SK-N-SH treated with all-trans-retinoic acid at 6 μM for 48 hours (cell line): ENCODE data around the gene AOPEP.

Experiments used
- ATAC-seq: fragments of 200-7000 bp; cut with Tn5 transposase; 3 replicates; pipeline ENCODE4 v1.9.1; 2020; ENCODE audit warnings: mild to moderate bottlenecking, moderate library complexity
- ARNTL ChIP-seq: fragments of 450-650 bp; formaldehyde crosslinking; IDR thresholded peaks from 2 replicates; pipeline ENCODE4 v1.5.0; 2020; ENCODE audit warnings: low read depth, mild to moderate bottlenecking, moderate library complexity, borderline replicate concordance
- BACH2 ChIP-seq: fragments of 250-450 bp; sonication (Bioruptor Pico); IDR thresholded peaks from 2 replicates; pipeline ENCODE4 v1.9.0; 2021; ENCODE audit warnings: mild to moderate bottlenecking, borderline replicate concordance
- CSDC2 ChIP-seq: fragments of 250-450 bp; sonication (Bioruptor Pico); IDR thresholded peaks from 2 replicates; pipeline ENCODE4 v1.5.0; 2020; ENCODE audit warnings: mild to moderate bottlenecking, moderate library complexity
- ESRRG ChIP-seq: fragments of 250-450 bp; sonication (Bioruptor Pico); IDR thresholded peaks from 2 replicates; pipeline ENCODE4 v1.6.1; 2021; ENCODE audit warnings: mild to moderate bottlenecking
- GLIS3 ChIP-seq: fragments of 250-450 bp; sonication (Bioruptor Pico); IDR thresholded peaks from 2 replicates; pipeline ENCODE4 v1.5.0; 2020; ENCODE audit warnings: mild to moderate bottlenecking, moderate library complexity
- ISL1 ChIP-seq: fragments of 250-450 bp; sonication (Bioruptor Pico); IDR thresholded peaks from 2 replicates; pipeline ENCODE4 v2.1.2; 2022; ENCODE audit warnings: mild to moderate bottlenecking, moderate library complexity
- PPARA ChIP-seq: fragments of 250-450 bp; sonication (Bioruptor Pico); IDR thresholded peaks from 2 replicates; pipeline ENCODE4 v1.5.0; 2020; ENCODE audit warnings: mild to moderate bottlenecking, borderline replicate concordance
- RARB ChIP-seq: fragments of 250-450 bp; sonication (Bioruptor Pico); IDR thresholded peaks from 2 replicates; pipeline ENCODE4 v1.8.0; 2021; ENCODE audit warnings: mild to moderate bottlenecking, moderate library complexity
- SNAI2 ChIP-seq: fragments of 250-450 bp; sonication (Bioruptor Pico); IDR thresholded peaks from 2 replicates; pipeline ENCODE4 v1.5.0; 2020; ENCODE audit warnings: mild to moderate bottlenecking, moderate library complexity
- TCF4 ChIP-seq: fragments of 250-450 bp; sonication (Bioruptor Pico); IDR thresholded peaks from 2 replicates; pipeline ENCODE4 v1.8.0; 2021; ENCODE audit warnings: mild to moderate bottlenecking, moderate library complexity, borderline replicate concordance
- TOX ChIP-seq: fragments of 250-450 bp; sonication (Bioruptor Pico); IDR thresholded peaks from 2 replicates; pipeline ENCODE4 v1.8.0; 2021; ENCODE audit warnings: mild to moderate bottlenecking, moderate library complexity, borderline replicate concordance
- TSHZ2 ChIP-seq: fragments of 250-450 bp; sonication (Bioruptor Pico); IDR thresholded peaks from 2 replicates; pipeline ENCODE4 v1.5.0; 2020; ENCODE audit warnings: mild to moderate bottlenecking, moderate library complexity
- ZFP3 ChIP-seq: fragments of 250-450 bp; sonication (Bioruptor Pico); IDR thresholded peaks from 2 replicates; pipeline ENCODE4 v1.5.0; 2020; ENCODE audit warnings: mild to moderate bottlenecking, moderate library complexity
- ZFP30 ChIP-seq: fragments of 450-650 bp; formaldehyde crosslinking; IDR thresholded peaks from 2 replicates; pipeline ENCODE4 v1.5.0; 2022; ENCODE audit warnings: mild to moderate bottlenecking, moderate library complexity
- ZNF565 ChIP-seq: fragments of 450-650 bp; formaldehyde crosslinking; conservative IDR thresholded peaks from 2 replicates; pipeline ENCODE4 v1.5.0; 2020; ENCODE audit warnings: low read depth, mild to moderate bottlenecking, moderate library complexity
- ZNF70 ChIP-seq: fragments of 450-650 bp; formaldehyde crosslinking; IDR thresholded peaks from 2 replicates; pipeline ENCODE4 v1.5.0; 2020; ENCODE audit warnings: mild to moderate bottlenecking, moderate library complexity
- ZNF8 ChIP-seq: fragments of 450-650 bp; formaldehyde crosslinking; IDR thresholded peaks from 2 replicates; pipeline ENCODE4 v1.5.0; 2020; ENCODE audit warnings: mild to moderate bottlenecking, moderate library complexity
- TF ChIP-seq, protein P1 (sequence below): fragments of 250-450 bp; sonication (Bioruptor Pico); IDR thresholded peaks from 2 replicates; pipeline ENCODE4 v1.5.1; 2021; ENCODE audit warnings: mild to moderate bottlenecking, moderate library complexity
- TF ChIP-seq, protein P2 (sequence below): fragments of 250-450 bp; sonication (Bioruptor Pico); IDR thresholded peaks from 2 replicates; pipeline ENCODE4 v1.8.0; 2020; ENCODE audit warnings: mild to moderate bottlenecking, moderate library complexity, borderline replicate concordance
- TF ChIP-seq, protein P3 (sequence below): fragments of 250-450 bp; sonication (Bioruptor Pico); IDR thresholded peaks from 2 replicates; pipeline ENCODE4 v1.5.1; 2020; ENCODE audit warnings: low read depth, mild to moderate bottlenecking, moderate library complexity

The AOPEP gene

GRCh38 chr9:95032580-95033341 lies 306.3 kb downstream of the AOPEP start:
- TF ChIP-seq TCF4 (CRISPR knock-in tag) (no peak), CSDC2 (CRISPR knock-in tag) (no peak), ZFP3 (CRISPR knock-in tag) (no peak), ZNF565 (CRISPR knock-in tag) (no peak), ZFP30 (CRISPR knock-in tag) (no peak), SNAI2 (CRISPR knock-in tag) (no peak), GLIS3 (CRISPR knock-in tag) (no peak), PPARA (CRISPR knock-in tag) (no peak), RARB (no peak), ZNF70 (CRISPR knock-in tag) (no peak), TOX (CRISPR knock-in tag) (no peak)
- ATAC-seq: peak; percentile 7; the same call in 1 of the 3 replicates

DNA sequence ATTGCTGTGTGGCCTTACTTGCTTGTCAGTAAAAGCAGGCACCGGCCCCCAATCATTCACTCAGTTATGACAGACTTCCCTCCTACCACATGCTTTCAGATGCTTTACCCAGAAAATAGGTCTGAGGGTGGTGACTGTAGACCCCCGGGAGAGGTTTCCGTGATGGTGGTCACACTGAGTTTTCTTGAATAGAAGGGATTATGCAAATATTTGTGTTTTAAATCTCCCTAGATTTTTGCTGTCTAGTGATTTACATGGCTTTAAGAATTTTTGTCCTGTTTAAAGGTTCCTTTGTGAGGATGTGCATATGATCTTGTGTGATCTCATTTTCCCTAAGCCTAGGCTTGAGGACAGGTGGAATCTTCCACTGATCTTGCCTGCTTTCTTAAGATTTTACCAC lies 309.3 kb downstream of the AOPEP start:
- TF ChIP-seq CSDC2 (CRISPR knock-in tag) (no peak), PPARA (CRISPR knock-in tag) (no peak), ZNF8 (no peak), RARB (no peak), ZFP3 (CRISPR knock-in tag) (no peak), GLIS3 (CRISPR knock-in tag) (no peak), SNAI2 (CRISPR knock-in tag) (no peak), ISL1 (CRISPR knock-in tag) (no peak), ZFP30 (CRISPR knock-in tag) (no peak), TOX (CRISPR knock-in tag) (no peak), TCF4 (CRISPR knock-in tag) (no peak), ARNTL (CRISPR knock-in tag) (no peak), BACH2 (CRISPR knock-in tag) (no peak), TSHZ2 (CRISPR knock-in tag) (no peak), ESRRG (no peak), ZNF565 (CRISPR knock-in tag) (no peak)
- TF ChIP-seq, protein P1, sequence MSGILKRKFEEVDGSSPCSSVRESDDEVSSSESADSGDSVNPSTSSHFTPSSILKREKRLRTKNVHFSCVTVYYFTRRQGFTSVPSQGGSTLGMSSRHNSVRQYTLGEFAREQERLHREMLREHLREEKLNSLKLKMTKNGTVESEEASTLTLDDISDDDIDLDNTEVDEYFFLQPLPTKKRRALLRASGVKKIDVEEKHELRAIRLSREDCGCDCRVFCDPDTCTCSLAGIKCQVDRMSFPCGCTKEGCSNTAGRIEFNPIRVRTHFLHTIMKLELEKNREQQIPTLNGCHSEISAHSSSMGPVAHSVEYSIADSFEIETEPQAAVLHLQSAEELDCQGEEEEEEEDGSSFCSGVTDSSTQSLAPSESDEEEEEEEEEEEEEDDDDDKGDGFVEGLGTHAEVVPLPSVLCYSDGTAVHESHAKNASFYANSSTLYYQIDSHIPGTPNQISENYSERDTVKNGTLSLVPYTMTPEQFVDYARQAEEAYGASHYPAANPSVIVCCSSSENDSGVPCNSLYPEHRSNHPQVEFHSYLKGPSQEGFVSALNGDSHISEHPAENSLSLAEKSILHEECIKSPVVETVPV (CRISPR knock-in tag): no peak
- TF ChIP-seq, protein P2, sequence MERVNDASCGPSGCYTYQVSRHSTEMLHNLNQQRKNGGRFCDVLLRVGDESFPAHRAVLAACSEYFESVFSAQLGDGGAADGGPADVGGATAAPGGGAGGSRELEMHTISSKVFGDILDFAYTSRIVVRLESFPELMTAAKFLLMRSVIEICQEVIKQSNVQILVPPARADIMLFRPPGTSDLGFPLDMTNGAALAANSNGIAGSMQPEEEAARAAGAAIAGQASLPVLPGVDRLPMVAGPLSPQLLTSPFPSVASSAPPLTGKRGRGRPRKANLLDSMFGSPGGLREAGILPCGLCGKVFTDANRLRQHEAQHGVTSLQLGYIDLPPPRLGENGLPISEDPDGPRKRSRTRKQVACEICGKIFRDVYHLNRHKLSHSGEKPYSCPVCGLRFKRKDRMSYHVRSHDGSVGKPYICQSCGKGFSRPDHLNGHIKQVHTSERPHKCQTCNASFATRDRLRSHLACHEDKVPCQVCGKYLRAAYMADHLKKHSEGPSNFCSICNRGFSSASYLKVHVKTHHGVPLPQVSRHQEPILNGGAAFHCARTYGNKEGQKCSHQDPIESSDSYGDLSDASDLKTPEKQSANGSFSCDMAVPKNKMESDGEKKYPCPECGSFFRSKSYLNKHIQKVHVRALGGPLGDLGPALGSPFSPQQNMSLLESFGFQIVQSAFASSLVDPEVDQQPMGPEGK (CRISPR knock-in tag): no peak
- TF ChIP-seq, protein P3, sequence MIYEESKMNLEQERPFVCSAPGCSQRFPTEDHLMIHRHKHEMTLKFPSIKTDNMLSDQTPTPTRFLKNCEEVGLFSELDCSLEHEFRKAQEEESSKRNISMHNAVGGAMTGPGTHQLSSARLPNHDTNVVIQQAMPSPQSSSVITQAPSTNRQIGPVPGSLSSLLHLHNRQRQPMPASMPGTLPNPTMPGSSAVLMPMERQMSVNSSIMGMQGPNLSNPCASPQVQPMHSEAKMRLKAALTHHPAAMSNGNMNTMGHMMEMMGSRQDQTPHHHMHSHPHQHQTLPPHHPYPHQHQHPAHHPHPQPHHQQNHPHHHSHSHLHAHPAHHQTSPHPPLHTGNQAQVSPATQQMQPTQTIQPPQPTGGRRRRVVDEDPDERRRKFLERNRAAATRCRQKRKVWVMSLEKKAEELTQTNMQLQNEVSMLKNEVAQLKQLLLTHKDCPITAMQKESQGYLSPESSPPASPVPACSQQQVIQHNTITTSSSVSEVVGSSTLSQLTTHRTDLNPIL (CRISPR knock-in tag): no peak
- ATAC-seq: no peak

DNA sequence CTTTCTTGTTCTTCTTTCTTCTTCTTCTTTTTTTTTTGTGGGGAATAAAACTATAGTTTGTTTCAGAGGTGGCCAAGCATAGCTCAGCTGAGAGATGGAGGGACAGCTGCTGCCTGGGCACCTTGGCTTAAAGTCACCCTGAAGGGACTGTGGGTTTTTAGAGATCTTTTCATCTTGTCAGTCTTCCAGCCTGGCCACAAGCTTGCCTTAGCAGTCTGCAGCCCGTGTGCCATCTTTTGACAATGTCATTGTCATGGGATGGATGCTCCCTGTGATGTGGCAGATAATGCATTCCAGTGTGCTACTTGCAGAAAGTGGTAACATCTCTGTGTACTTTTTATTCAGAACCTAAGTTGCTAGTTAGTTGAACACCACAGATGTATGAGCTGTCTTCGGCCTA lies 310.2 kb downstream of the AOPEP start:
- no peak for ATAC-seq
- TF ChIP-seq, protein P3 (CRISPR knock-in tag): no peak
- TF ChIP-seq BACH2 (CRISPR knock-in tag) (no peak), TOX (CRISPR knock-in tag) (no peak), ESRRG (no peak), CSDC2 (CRISPR knock-in tag) (no peak), ZNF565 (CRISPR knock-in tag) (no peak)
- TF ChIP-seq, all 23 proteins: peak for 0
